B cell (primary cell): ENCODE data around the gene SYMPK. TPM values are rescaled to one million over a fixed set of nuclear protein-coding genes. Genes with fewer than 3 reads are reported as not detected.

Source experiments
- ATAC-seq: fragments of 200-7000 bp; cut with Tn5 transposase; one replicate; pipeline ENCODE4 v1.10.0; 2021; ENCODE audit warnings: low read depth, mild to moderate bottlenecking, moderate number of reproducible peaks, moderate library complexity
- CTCF ChIA-PET: fragments of 350-600 bp; sonication (Branson Sonifier 250); formaldehyde crosslinking; loops from one replicate; lab custom pipeline; 2021; ENCODE audit warnings: antibody characterized with exemption, inconsistent platforms; lab: Charles Lee
- POLR2A ChIA-PET: fragments of 350-600 bp; sonication (Branson Sonifier 250); formaldehyde crosslinking; loops from one replicate; lab custom pipeline; 2021; ENCODE audit warnings: antibody characterized with exemption; lab: Charles Lee
- DNase-seq: peaks from one replicate; pipeline ENCODE4 v3.0.0; 2013
- H2AFZ ChIP-seq: 2 replicates; pipeline ENCODE4 v1.6.1; 2012; ENCODE audit warnings: mild to moderate bottlenecking, low read depth, low read length; ENCODE audit not compliant: insufficient read depth, poor library complexity, severe bottlenecking
- H3K27ac ChIP-seq, 2 donors: 1 replicate in 1 of 2; 2 replicates in 1 of 2; pipeline ENCODE4 v1.5.1; 2012 to 2013; ENCODE audit warnings: low read length in 2 of 2, mild to moderate bottlenecking in 2 of 2, moderate library complexity in 1 of 2
- H3K27me3 ChIP-seq, 4 experiments: fragments of 200-600 bp in 1 of 4; sonication (generic) in 1 of 4; replicated peaks in 1 of 4; 1 replicate in 2 of 4; 2 replicates in 2 of 4; pipeline versions ENCODE4 v1.6.1 to v1.7.0; 2013 to 2016; ENCODE audit warnings: low read length in 3 of 4, mild to moderate bottlenecking in 2 of 4, mixed read lengths in 1 of 4, moderate library complexity in 1 of 4; ENCODE audit not compliant: insufficient read depth in 4 of 4, control insufficient read depth in 3 of 4; ENCODE audit errors: control extremely low read depth in 1 of 4
- H3K36me3 ChIP-seq, 2 experiments: replicated peaks in 1 of 2; 1 replicate in 1 of 2; 2 replicates in 1 of 2; pipeline versions ENCODE4 v1.6.1 to v1.7.1; 2013; ENCODE audit warnings: low read length in 1 of 2; ENCODE audit not compliant: insufficient read depth in 2 of 2, control insufficient read depth in 1 of 2; ENCODE audit errors: control extremely low read depth in 1 of 2, extremely low read depth in 1 of 2
- H3K4me1 ChIP-seq, 2 donors: fragments of 200-600 bp in 1 of 2; sonication (generic) in 1 of 2; 1 replicate in 1 of 2; 2 replicates in 1 of 2; pipeline versions ENCODE4 v1.5.1 to v1.6.1; 2013 to 2017; ENCODE audit warnings: low read length in 2 of 2; ENCODE audit not compliant: control insufficient read depth in 2 of 2, insufficient read depth in 2 of 2
- H3K4me2 ChIP-seq: replicated peaks from 2 replicates; pipeline ENCODE3; 2012; ENCODE audit warnings: mild to moderate bottlenecking, low read depth, low read length; ENCODE audit not compliant: poor library complexity, severe bottlenecking
- H3K4me3 ChIP-seq, 5 experiments: fragments of 200-600 bp in 1 of 5; sonication (generic) in 1 of 5; 1 replicate in 3 of 5; 2 replicates in 2 of 5; pipeline versions ENCODE4 v1.5.1 to v1.7.0; 2011 to 2016; ENCODE audit warnings: low read length in 4 of 5, mild to moderate bottlenecking in 4 of 5, low read depth in 2 of 5, control low read depth in 1 of 5, moderate library complexity in 1 of 5; ENCODE audit not compliant: insufficient read depth in 1 of 5; ENCODE audit errors: control extremely low read depth in 1 of 5, extremely low read depth in 1 of 5
- H3K79me2 ChIP-seq: fragments of 200-600 bp; sonication (generic); one replicate; pipeline ENCODE4 v1.6.0; 2016; ENCODE audit warnings: low read length; ENCODE audit not compliant: control insufficient read depth, insufficient read depth
- H3K9ac ChIP-seq: fragments of 200-600 bp; sonication (generic); 2 replicates; pipeline ENCODE4 v1.6.1; 2017; ENCODE audit warnings: mild to moderate bottlenecking, low read length, moderate library complexity
- H3K9me3 ChIP-seq, 3 donors: one replicate each; pipeline versions ENCODE4 v1.6.1 to v1.7.1; 2013; ENCODE audit warnings: low read length in 2 of 3; ENCODE audit not compliant: control insufficient read depth in 2 of 3, insufficient read depth in 1 of 3; ENCODE audit errors: control extremely low read depth in 1 of 3
- H4K20me1 ChIP-seq: 2 replicates; pipeline ENCODE4 v1.6.0; 2012; ENCODE audit warnings: mild to moderate bottlenecking, low read length; ENCODE audit not compliant: insufficient read depth, control insufficient read depth, poor library complexity, severe bottlenecking
- H3K27ac Mint-ChIP-seq: one replicate; pipeline ENCODE4 v1.8.0; 2021; ENCODE audit warnings: mixed read lengths
- H3K27me3 Mint-ChIP-seq: one replicate; pipeline ENCODE4 v1.8.0; 2021; ENCODE audit warnings: mixed read lengths
- H3K4me1 Mint-ChIP-seq: one replicate; pipeline ENCODE4 v1.8.0; 2021; ENCODE audit warnings: mixed read lengths
- H3K4me3 Mint-ChIP-seq: one replicate; pipeline ENCODE4 v1.8.0; 2021; ENCODE audit warnings: mixed read lengths
- H3K9me3 Mint-ChIP-seq: one replicate; pipeline ENCODE4 v1.8.0; 2022; ENCODE audit warnings: mixed read lengths; ENCODE audit not compliant: insufficient read depth
- EZH2 ChIP-seq: IDR thresholded peaks from 2 replicates; pipeline ENCODE4 v1.6.1; 2012; ENCODE audit warnings: borderline replicate concordance, low read depth, mild to moderate bottlenecking, moderate library complexity, low read length; ENCODE audit not compliant: insufficient read depth, poor library complexity, severe bottlenecking
- WGBS: methylation state at CpG from one replicate; pipeline ENCODE4 v1.1.5; 2013; ENCODE audit warnings: missing lambda C conversion rate; ENCODE audit not compliant: insufficient coverage; 5-methylcytosine and 5-hydroxymethylcytosine counted together
- intact Hi-C: fragments of 100-400 bp; cut with micrococcal nuclease; formaldehyde crosslinking; loops from one replicate; pipeline ENCODE4 v1.10.0; 2022
- polyA plus RNA-seq: library from polyadenylated mRNA; depleted of rRNA; stranded (reverse); fragments of >200 nt; gene quantifications from 2 replicates; pipeline ENCODE4 v1.2.3, GENCODE V29; 2012
- total RNA-seq, 2 donors: library from RNA; stranded (reverse); fragments of 120-200 nt in 1 of 2; gene quantifications; 1 replicate in 1 of 2; 2 replicates in 1 of 2; pipeline versions ENCODE4 v1.2.3 to v1.2.4, GENCODE V29; 2013 to 2022
- TF ChIP-seq, protein P1 (sequence below): fragments of 200-600 bp; IDR thresholded peaks from one replicate; pipeline ENCODE4 v1.8.0; 2022; ENCODE audit warnings: antibody characterized with exemption, mild to moderate bottlenecking

Gene SYMPK
- total and polyA plus RNA-seq, 2 donors (not counting 1 experiment from before 2014, with no cell fraction given), result 119 to 138 TPM

- H3K4me1 Mint-ChIP-seq, result no peaks in the 10 kb centered on the region
- H2AFZ ChIP-seq, result no peak overlapping the region
- ATAC-seq, result no peak
- no peaks in the 10 kb centered on the region for H3K4me1 ChIP-seq
- no peaks in the 10 kb centered on the region for H3K9me3 ChIP-seq
- no peak for TF ChIP-seq EZH2
- TF ChIP-seq, protein P1, sequence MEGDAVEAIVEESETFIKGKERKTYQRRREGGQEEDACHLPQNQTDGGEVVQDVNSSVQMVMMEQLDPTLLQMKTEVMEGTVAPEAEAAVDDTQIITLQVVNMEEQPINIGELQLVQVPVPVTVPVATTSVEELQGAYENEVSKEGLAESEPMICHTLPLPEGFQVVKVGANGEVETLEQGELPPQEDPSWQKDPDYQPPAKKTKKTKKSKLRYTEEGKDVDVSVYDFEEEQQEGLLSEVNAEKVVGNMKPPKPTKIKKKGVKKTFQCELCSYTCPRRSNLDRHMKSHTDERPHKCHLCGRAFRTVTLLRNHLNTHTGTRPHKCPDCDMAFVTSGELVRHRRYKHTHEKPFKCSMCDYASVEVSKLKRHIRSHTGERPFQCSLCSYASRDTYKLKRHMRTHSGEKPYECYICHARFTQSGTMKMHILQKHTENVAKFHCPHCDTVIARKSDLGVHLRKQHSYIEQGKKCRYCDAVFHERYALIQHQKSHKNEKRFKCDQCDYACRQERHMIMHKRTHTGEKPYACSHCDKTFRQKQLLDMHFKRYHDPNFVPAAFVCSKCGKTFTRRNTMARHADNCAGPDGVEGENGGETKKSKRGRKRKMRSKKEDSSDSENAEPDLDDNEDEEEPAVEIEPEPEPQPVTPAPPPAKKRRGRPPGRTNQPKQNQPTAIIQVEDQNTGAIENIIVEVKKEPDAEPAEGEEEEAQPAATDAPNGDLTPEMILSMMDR, result no peak
- no peak overlapping the region for H3K4me3 Mint-ChIP-seq
- H3K79me2 ChIP-seq, result no peaks in the 10 kb centered on the region
- 95% methylated on average over 25 of the region's 26 CpGs for WGBS
- ChIA-PET POLR2A (no interaction called here), CTCF (interaction anchor here (1.9 kb wide), 1 partner anchor 38 kb away, joined by 3 read pairs; the partner anchor contains the start of gene SYMPK)
- intact Hi-C loops, result no loop called here
- H3K27ac ChIP-seq, result no peak overlapping the region
- H3K36me3 ChIP-seq, result peaks cover 2 to 72% of the 10 kb centered on the region in 2 experiments
- H3K9me3 Mint-ChIP-seq, result no peaks in the 10 kb centered on the region
- no peak overlapping the region for H3K4me3 ChIP-seq
- no peak overlapping the region for H3K9ac ChIP-seq
- H3K27me3 Mint-ChIP-seq, result no peaks in the 10 kb centered on the region
- no peak overlapping the region for H3K4me2 ChIP-seq
- no peak for DNase-seq
- H4K20me1 ChIP-seq, result no peaks in the 10 kb centered on the region
- H3K27ac Mint-ChIP-seq, result no peak overlapping the region
- H3K27me3 ChIP-seq, result no peaks in the 10 kb centered on the region
Observed at GRCh38 chr19:45824531-45825262, 38.2 kb downstream of the SYMPK start.

GRCh38 chr19:45824041-45824471 is 38.9 kb downstream of the SYMPK start:
- no peak overlapping the region for H3K27ac ChIP-seq
- no peak overlapping the region for H3K9ac ChIP-seq
- no peaks in the 10 kb centered on the region for H3K4me1 Mint-ChIP-seq
- WGBS, result 91% methylated on average over 12 of the region's 12 CpGs
- ChIA-PET CTCF (interaction anchor here (0.9 to 1.9 kb wide), 2 partner anchors 23 to 39 kb away, joined by 3 read pairs; partner anchors contain the start of gene SYMPK), POLR2A (no interaction called here)
- no peak overlapping the region for H3K4me3 Mint-ChIP-seq
- no peaks in the 10 kb centered on the region for H3K79me2 ChIP-seq
- H3K27me3 ChIP-seq, result no peaks in the 10 kb centered on the region
- no peak overlapping the region for H2AFZ ChIP-seq
- H3K9me3 ChIP-seq, result no peaks in the 10 kb centered on the region
- H3K27me3 Mint-ChIP-seq, result no peaks in the 10 kb centered on the region
- no peak overlapping the region for H3K4me3 ChIP-seq
- intact Hi-C loops, result no loop called here
- no peaks in the 10 kb centered on the region for H3K9me3 Mint-ChIP-seq
- TF ChIP-seq, protein P1, result no peak
- no peak for TF ChIP-seq EZH2
- no peaks in the 10 kb centered on the region for H3K4me1 ChIP-seq
- no peak overlapping the region for H3K27ac Mint-ChIP-seq
- DNase-seq (no peak), ATAC-seq (no peak)
- H4K20me1 ChIP-seq, result no peaks in the 10 kb centered on the region
- H3K36me3 ChIP-seq, result peaks cover 2 to 70% of the 10 kb centered on the region in 2 experiments
- H3K4me2 ChIP-seq, result no peak overlapping the region
